ENCODE measurements around the gene CLECL1.

Gene CLECL1

GRCh38 chr12:9760699-9761418 is 28.0 kb upstream of the CLECL1 start, which contains the start of gene CD69:
TSS of gene CD69 (minus strand) at chr12:9760901. CDS start at chr12:9760820, 81 bp downstream.
- Histone ChIP-seq H2BK5ac (ENCODE audit: low read depth, low read length, poor library complexity, severe bottlenecking) (no peak within 1 kb of the TSS), H4K8ac (ENCODE audit: low read length) (no peak within 1 kb of the TSS), H3K27me3 (ENCODE audit: control insufficient read depth in 1 of 2, insufficient read depth in 1 of 2, low read length in 2 of 2) (no peaks in the 10 kb centered on the region), H3K27ac (ENCODE audit: low read length, poor library complexity, severe bottlenecking) (no peak within 1 kb of the TSS), H3K14ac (ENCODE audit: low read length in 2 of 2) (no peak within 1 kb of the TSS), H3K9me3 (ENCODE audit: control insufficient read depth, low read length) (no peaks in the 10 kb centered on the region), H2AK5ac (ENCODE audit: low read length, severe bottlenecking) (no peak within 1 kb of the TSS), H2BK12ac (ENCODE audit: low read length in 2 of 2) (peak within 1 kb of the TSS in 1 of 2 experiments; percentile 71), H3K4me1 (ENCODE audit: control insufficient read depth, insufficient read depth, low read depth, low read length) (peaks cover 3% of the 10 kb centered on the region), H2AFZ (ENCODE audit: low read depth, low read length) (no peak within 1 kb of the TSS), H3K79me1 (replicated peaks; ENCODE audit: low read length, poor library complexity, severe bottlenecking) (no peaks in the 10 kb centered on the region), H3K9ac (ENCODE audit: low read length) (no peak within 1 kb of the TSS), H4K91ac (ENCODE audit: low read length) (no peak within 1 kb of the TSS), H3K4ac (ENCODE audit: low read depth in 1 of 2, low read length in 2 of 2) (no peak within 1 kb of the TSS), H2BK120ac (ENCODE audit: low read depth, low read length) (no peak within 1 kb of the TSS), H3K4me3 (ENCODE audit: insufficient read depth in 1 of 2, low read depth in 1 of 2, low read length in 2 of 2) (no peak within 1 kb of the TSS), H3K4me2 (ENCODE audit: low read length, poor library complexity, severe bottlenecking) (no peak within 1 kb of the TSS), H2BK15ac (ENCODE audit: low read depth, poor library complexity, severe bottlenecking) (no peak within 1 kb of the TSS), H3K18ac (ENCODE audit: low read depth in 1 of 2, low read length in 2 of 2) (no peak within 1 kb of the TSS), H3K36me3 (ENCODE audit: control insufficient read depth in 1 of 2, insufficient read depth in 2 of 2, low read depth in 1 of 2, low read length in 2 of 2) (no peaks in the 10 kb centered on the region), H3K23ac (ENCODE audit: low read length in 2 of 2) (no peak within 1 kb of the TSS)
- 69% methylated on average over 2 of the region's 6 CpGs for WGBS
- peak; percentile 65 for DNase-seq

DNA sequence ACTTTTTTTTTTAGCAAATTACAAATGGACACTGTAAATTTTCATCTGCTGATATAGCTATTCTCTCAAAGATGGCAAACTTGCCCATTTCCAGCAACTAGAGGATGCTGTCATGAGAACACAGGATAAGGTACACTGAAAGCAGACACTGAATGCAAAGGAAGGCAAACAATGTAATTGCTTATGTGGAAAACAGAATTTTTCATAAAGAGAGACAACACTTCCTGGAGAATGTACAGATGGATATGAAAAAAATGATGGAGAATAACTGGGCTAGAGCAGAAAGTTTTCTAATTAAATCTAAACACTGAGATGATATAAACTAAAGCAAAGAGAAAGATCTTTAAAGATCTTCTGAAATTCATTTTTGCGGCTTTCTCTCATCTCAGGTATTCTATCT is 27.2 kb upstream of the CLECL1 start:
- Histone ChIP-seq H3K27ac (ENCODE audit: low read length, poor library complexity, severe bottlenecking) (no peak overlapping the region), H2BK15ac (ENCODE audit: low read depth, poor library complexity, severe bottlenecking) (no peak overlapping the region), H2BK12ac (ENCODE audit: low read length in 2 of 2) (no peak overlapping the region), H3K79me1 (replicated peaks; ENCODE audit: low read length, poor library complexity, severe bottlenecking) (no peaks in the 10 kb centered on the region), H3K4me3 (ENCODE audit: insufficient read depth in 1 of 2, low read depth in 1 of 2, low read length in 2 of 2) (no peak overlapping the region), H3K18ac (ENCODE audit: low read depth in 1 of 2, low read length in 2 of 2) (no peak overlapping the region), H2AFZ (ENCODE audit: low read depth, low read length) (no peak overlapping the region), H3K9me3 (ENCODE audit: control insufficient read depth, low read length) (no peaks in the 10 kb centered on the region), H3K14ac (ENCODE audit: low read length in 2 of 2) (no peak overlapping the region), H3K9ac (ENCODE audit: low read length) (no peak overlapping the region), H3K4me2 (ENCODE audit: low read length, poor library complexity, severe bottlenecking) (no peak overlapping the region), H3K4me1 (ENCODE audit: control insufficient read depth, insufficient read depth, low read depth, low read length) (peaks cover 3% of the 10 kb centered on the region), H3K23ac (ENCODE audit: low read length in 2 of 2) (no peak overlapping the region), H3K27me3 (ENCODE audit: control insufficient read depth in 1 of 2, insufficient read depth in 1 of 2, low read length in 2 of 2) (no peaks in the 10 kb centered on the region), H2BK5ac (ENCODE audit: low read depth, low read length, poor library complexity, severe bottlenecking) (no peak overlapping the region), H2AK5ac (ENCODE audit: low read length, severe bottlenecking) (no peak overlapping the region), H4K91ac (ENCODE audit: low read length) (no peak overlapping the region), H3K36me3 (ENCODE audit: control insufficient read depth in 1 of 2, insufficient read depth in 2 of 2, low read depth in 1 of 2, low read length in 2 of 2) (no peaks in the 10 kb centered on the region), H2BK120ac (ENCODE audit: low read depth, low read length) (no peak overlapping the region), H4K8ac (ENCODE audit: low read length) (no peak overlapping the region), H3K4ac (ENCODE audit: low read depth in 1 of 2, low read length in 2 of 2) (no peak overlapping the region)
- no peak for DNase-seq
- no CpG with 5 or more reads among the region's 1 CpG for WGBS

- H3K4ac ChIP-seq (ENCODE audit: low read depth in 1 of 2, low read length in 2 of 2) = no peak overlapping the region
- WGBS = 100% methylated on average over 1 of the region's 1 CpG
- H3K4me2 ChIP-seq (ENCODE audit: low read length, poor library complexity, severe bottlenecking) = no peak overlapping the region
Observed at GRCh38 chr12:9759694-9760093, 26.8 kb upstream of the CLECL1 start.

GRCh38 chr12:9758119-9758518 is 25.2 kb upstream of the CLECL1 start:
- no peak overlapping the region for H2AK5ac ChIP-seq (ENCODE audit: low read length, severe bottlenecking)
- no peak overlapping the region for H2BK15ac ChIP-seq (ENCODE audit: low read depth, poor library complexity, severe bottlenecking)
- 100% methylated on average over 1 of the region's 3 CpGs for WGBS

More at GRCh38 chr12:9759694-9760093, 26.8 kb upstream of the CLECL1 start:
- Histone ChIP-seq H2AK5ac (ENCODE audit: low read length, severe bottlenecking) (no peak overlapping the region), H2BK15ac (ENCODE audit: low read depth, poor library complexity, severe bottlenecking) (no peak overlapping the region), H3K27me3 (ENCODE audit: control insufficient read depth in 1 of 2, insufficient read depth in 1 of 2, low read length in 2 of 2) (no peaks in the 10 kb centered on the region), H4K8ac (ENCODE audit: low read length) (no peak overlapping the region), H2AFZ (ENCODE audit: low read depth, low read length) (no peak overlapping the region), H3K79me1 (replicated peaks; ENCODE audit: low read length, poor library complexity, severe bottlenecking) (no peaks in the 10 kb centered on the region), H3K18ac (ENCODE audit: low read depth in 1 of 2, low read length in 2 of 2) (no peak overlapping the region), H3K4me3 (ENCODE audit: insufficient read depth in 1 of 2, low read depth in 1 of 2, low read length in 2 of 2) (no peak overlapping the region), H2BK5ac (ENCODE audit: low read depth, low read length, poor library complexity, severe bottlenecking) (no peak overlapping the region), H2BK120ac (ENCODE audit: low read depth, low read length) (no peak overlapping the region), H3K14ac (ENCODE audit: low read length in 2 of 2) (no peak overlapping the region), H3K23ac (ENCODE audit: low read length in 2 of 2) (no peak overlapping the region), H3K9me3 (ENCODE audit: control insufficient read depth, low read length) (no peaks in the 10 kb centered on the region), H3K27ac (ENCODE audit: low read length, poor library complexity, severe bottlenecking) (no peak overlapping the region), H3K9ac (ENCODE audit: low read length) (no peak overlapping the region), H4K91ac (ENCODE audit: low read length) (no peak overlapping the region), H3K4me1 (ENCODE audit: control insufficient read depth, insufficient read depth, low read depth, low read length) (peaks cover 3% of the 10 kb centered on the region), H3K36me3 (ENCODE audit: control insufficient read depth in 1 of 2, insufficient read depth in 2 of 2, low read depth in 1 of 2, low read length in 2 of 2) (no peaks in the 10 kb centered on the region), H2BK12ac (ENCODE audit: low read length in 2 of 2) (no peak overlapping the region)
- DNase-seq = no peak

More at GRCh38 chr12:9758119-9758518, 25.2 kb upstream of the CLECL1 start:
- Histone ChIP-seq H3K27ac (ENCODE audit: low read length, poor library complexity, severe bottlenecking) (no peak overlapping the region), H3K14ac (ENCODE audit: low read length in 2 of 2) (no peak overlapping the region), H3K18ac (ENCODE audit: low read depth in 1 of 2, low read length in 2 of 2) (no peak overlapping the region), H2AFZ (ENCODE audit: low read depth, low read length) (no peak overlapping the region), H3K79me1 (replicated peaks; ENCODE audit: low read length, poor library complexity, severe bottlenecking) (no peaks in the 10 kb centered on the region), H3K27me3 (ENCODE audit: control insufficient read depth in 1 of 2, insufficient read depth in 1 of 2, low read length in 2 of 2) (no peaks in the 10 kb centered on the region), H2BK120ac (ENCODE audit: low read depth, low read length) (no peak overlapping the region), H3K4me2 (ENCODE audit: low read length, poor library complexity, severe bottlenecking) (no peak overlapping the region), H4K8ac (ENCODE audit: low read length) (no peak overlapping the region), H4K91ac (ENCODE audit: low read length) (no peak overlapping the region), H3K4me3 (ENCODE audit: insufficient read depth in 1 of 2, low read depth in 1 of 2, low read length in 2 of 2) (no peak overlapping the region), H3K4ac (ENCODE audit: low read depth in 1 of 2, low read length in 2 of 2) (no peak overlapping the region), H3K23ac (ENCODE audit: low read length in 2 of 2) (no peak overlapping the region), H3K4me1 (ENCODE audit: control insufficient read depth, insufficient read depth, low read depth, low read length) (no peaks in the 10 kb centered on the region), H3K9me3 (ENCODE audit: control insufficient read depth, low read length) (no peaks in the 10 kb centered on the region), H2BK12ac (ENCODE audit: low read length in 2 of 2) (no peak overlapping the region), H3K9ac (ENCODE audit: low read length) (no peak overlapping the region), H3K36me3 (ENCODE audit: control insufficient read depth in 1 of 2, insufficient read depth in 2 of 2, low read depth in 1 of 2, low read length in 2 of 2) (no peaks in the 10 kb centered on the region), H2BK5ac (ENCODE audit: low read depth, low read length, poor library complexity, severe bottlenecking) (no peak overlapping the region)
- no peak for DNase-seq

All from mesenchymal stem cell (in vitro differentiated cells and primary cell).